Stomach (tissue), 4 donors: ENCODE measurements around the gene PAK6.

Source experiments
- CTCF ChIP-seq, 7 experiments: fragments of 450-650 bp in 4 of 7; fragments of 200-600 bp in 3 of 7; sonication (generic) in 3 of 7; IDR thresholded peaks; one replicate each; pipeline ENCODE4 v1.5.1; 2016 to 2019; ENCODE audit warnings: antibody characterized with exemption in 7 of 7, control low read depth in 2 of 7, mild to moderate bottlenecking in 1 of 7
- POLR2A ChIP-seq, 4 donors: fragments of 450-650 bp; IDR thresholded peaks; one replicate each; pipeline ENCODE4 v1.6.1; 2016; ENCODE audit warnings: antibody characterized with exemption in 4 of 4, control low read depth in 2 of 4, mild to moderate bottlenecking in 1 of 4, moderate library complexity in 1 of 4

GRCh38 chr15:40267670-40268069, 28.8 kb downstream of the PAK6 start:
- TF ChIP-seq CTCF (IDR thresholded peaks at IDR 0.05) (no peak), POLR2A (IDR thresholded peaks at IDR 0.05) (no peak)
